Measurements from ENCODE around the gene MMRN2.
A peak's percentile ranks its signal among the peaks of the same experiment; 100 is the strongest.
"Not testable (repeated sequence)": the region's sequence is repeated elsewhere in the genome, so short reads cannot be mapped to it uniquely, and the experiment has no call there.

MMRN2 gene

GRCh38 chr10:86956195-86956847, 1.1 kb downstream of the MMRN2 start:
- no peak for DNase-seq (ENCODE audit: low spot score)

DNA sequence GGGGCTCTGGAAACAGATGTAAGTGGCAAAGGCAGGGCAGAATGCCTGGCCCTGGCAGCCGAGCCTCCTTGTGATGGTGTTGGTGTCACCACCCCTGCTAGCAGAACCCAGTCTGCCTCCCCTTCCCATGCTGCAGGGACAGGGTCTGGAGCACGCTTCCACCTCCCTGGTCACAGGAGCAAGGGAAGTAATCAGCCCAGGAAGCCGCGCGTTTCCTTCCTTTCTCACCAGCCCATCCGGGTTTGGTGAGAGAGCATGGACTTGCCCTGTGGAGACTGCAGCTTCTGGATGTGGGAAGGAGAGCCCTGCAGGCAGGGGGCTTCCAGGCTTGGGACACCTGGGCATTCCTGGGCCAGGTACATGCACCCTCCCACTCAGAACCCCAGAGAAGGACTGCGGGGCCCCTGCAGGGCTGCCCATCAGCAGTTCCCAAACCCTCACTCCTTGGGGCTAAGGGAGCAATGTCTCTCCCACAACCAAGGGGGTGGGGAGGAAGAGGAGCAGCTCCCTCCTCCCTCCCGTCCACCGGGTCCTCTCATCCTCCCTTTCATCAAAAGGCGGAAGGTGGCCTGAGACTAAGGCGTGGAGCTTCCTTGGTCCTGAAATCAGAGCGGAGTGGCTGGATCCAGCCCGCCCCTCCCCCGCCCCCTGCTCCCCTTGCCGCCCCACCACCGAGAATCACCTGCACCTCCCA, 1.8 kb downstream of the MMRN2 start:
- no peak for DNase-seq (ENCODE audit: low spot score)

- no peak for DNase-seq (ENCODE audit: low spot score)
These were observed 2.5 kb downstream of the MMRN2 start for GRCh38 chr10:86954681-86955500.

- DNase-seq (ENCODE audit: low spot score): no peak
These were observed 3.4 kb downstream of the MMRN2 start for GRCh38 chr10:86953747-86954680.

GRCh38 chr10:86952697-86953096, 4.7 kb downstream of the MMRN2 start:
- not testable (repeated sequence) for DNase-seq (ENCODE audit: low spot score)

DNA sequence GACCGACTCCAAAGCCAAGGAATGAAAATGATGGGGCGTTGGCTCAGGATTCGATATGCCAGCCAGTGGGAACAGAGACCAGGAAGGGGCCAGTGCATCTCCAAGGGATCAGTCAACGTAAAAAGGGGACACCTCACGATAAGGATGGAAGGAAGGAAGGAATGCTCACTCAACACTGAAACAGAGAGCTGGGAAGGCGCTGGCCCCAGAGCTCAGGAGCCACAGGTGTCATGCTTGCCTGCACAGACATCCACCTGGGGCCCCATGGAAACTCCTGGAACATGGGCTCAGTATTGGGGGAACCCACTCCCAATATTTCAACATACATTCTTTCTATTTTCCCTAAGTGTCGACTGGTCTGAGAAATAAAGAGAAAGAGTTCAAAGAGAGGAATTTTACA, 5.3 kb downstream of the MMRN2 start:
- no peak for DNase-seq (ENCODE audit: low spot score)

DNA sequence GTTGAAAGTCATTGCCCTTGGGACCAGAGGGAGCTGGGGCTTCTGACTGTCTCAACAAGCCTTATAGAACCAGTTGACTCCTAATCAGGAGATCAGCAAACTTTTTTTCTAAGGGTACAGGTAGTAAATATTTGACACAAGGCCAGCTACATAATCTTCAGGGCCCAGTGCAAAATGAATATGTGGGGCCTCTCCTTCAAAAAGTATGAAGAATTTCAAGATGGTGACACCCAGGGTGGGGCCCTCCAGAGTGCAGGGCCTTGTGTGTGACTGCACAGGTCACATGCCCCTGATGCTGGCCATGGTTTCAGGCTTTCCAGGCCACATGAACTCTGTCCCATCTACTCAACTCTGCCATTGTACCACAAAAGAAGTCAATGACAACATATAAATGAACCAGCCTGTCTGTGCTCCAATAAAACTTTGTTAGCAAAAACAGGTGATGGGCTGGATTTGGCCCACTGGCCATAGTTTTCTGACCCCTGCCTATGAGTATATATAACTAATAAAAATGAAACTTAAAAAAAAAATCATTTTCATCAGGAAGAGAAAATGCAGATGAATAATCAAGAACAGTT, 6.1 kb downstream of the MMRN2 start:
- DNase-seq (ENCODE audit: low spot score): no peak

GRCh38 chr10:86950349-86950748, 7.1 kb downstream of the MMRN2 start:
- DNase-seq (ENCODE audit: low spot score): peak; percentile 48

DNA sequence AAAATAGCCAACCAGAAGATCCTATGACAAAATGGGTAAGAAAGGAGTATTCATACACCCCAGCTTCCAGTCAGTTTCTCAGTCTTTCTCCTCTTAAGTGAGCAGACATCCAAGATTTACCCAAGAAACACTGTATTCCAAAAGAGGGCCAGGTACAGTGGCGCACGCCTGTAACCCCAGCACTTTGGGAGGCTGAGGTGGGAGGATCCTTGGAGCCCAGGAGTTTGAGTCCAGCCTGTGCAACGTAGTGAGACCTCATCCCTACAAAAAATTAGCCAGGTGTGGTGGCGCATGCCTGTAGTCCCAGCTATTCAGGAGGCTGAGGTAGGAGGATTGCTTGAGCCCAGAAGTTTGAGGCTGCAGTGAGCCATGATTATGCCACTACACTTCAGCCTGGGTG, 9.6 kb downstream of the MMRN2 start:
- not testable (repeated sequence) for DNase-seq (ENCODE audit: low spot score)

GRCh38 chr10:86946213-86947155, 10.9 kb downstream of the MMRN2 start:
- DNase-seq (ENCODE audit: low spot score): no peak

DNA sequence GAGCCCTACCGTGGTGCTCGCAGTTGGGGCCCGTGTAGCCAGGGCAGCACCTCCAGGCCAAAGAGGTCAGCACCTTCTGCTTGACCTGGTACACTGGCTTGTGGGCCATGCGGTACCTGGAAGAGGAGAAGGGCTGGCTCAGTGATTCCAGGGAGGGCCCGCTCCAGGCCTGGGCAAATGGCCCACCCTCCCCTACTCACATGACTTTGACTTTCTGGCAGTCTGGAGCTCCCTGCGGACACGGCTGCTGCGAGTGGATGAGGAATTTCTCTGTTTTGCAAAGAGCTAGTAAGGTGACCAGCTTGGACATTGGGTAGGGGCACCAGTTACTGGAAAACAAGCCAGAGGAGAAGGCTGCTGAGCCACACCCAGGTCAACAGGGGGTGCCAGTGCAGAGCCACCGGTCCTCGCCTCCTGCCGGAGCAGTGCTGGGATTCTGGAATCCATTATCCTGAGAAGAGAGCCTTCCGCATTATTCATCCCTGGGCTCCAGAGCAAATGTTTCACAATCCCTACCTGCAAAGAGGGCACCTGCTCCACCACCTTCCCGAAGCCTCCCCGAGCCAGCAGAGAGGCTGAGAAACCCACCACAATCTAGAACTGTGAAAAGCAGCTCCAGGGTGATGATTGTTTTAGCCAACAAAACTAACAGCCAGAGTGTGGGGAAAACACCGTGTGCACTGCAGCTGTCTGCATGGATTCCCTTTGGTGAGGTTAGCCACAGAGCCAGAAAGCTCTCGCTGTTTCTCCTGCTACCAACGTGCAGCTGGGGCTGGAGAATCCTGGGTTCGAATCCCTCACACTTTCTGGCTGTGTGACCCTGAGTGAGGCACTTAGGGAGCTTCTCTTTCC, 11.8 kb downstream of the MMRN2 start:
- no peak for DNase-seq (ENCODE audit: low spot score)

DNA sequence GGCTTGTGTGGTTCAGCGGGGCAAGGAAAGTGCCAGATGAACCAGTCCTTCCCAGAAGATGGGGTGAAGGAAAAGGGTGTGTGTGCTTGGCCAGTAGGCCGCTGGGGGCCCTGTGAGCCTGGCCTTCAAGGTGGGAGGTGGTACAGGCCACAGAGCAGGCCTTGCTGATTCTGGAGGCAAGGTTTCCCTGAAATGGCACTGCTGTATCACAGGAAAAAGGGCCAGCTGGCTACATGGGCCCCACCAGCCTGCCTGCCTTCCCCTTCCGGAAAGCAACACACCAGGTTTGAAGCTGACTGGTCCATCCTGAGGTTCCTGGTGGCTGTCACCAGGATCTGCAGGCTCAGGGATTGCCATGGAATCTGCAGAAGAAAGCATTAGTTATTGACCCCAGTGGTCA, 12.5 kb downstream of the MMRN2 start:
- no peak for DNase-seq (ENCODE audit: low spot score)

- no peak for DNase-seq (ENCODE audit: low spot score)
These were observed 12.9 kb downstream of the MMRN2 start for GRCh38 chr10:86944471-86944870.

- DNase-seq (ENCODE audit: low spot score): no peak
These were observed 13.4 kb downstream of the MMRN2 start for GRCh38 chr10:86944031-86944419.

DNA sequence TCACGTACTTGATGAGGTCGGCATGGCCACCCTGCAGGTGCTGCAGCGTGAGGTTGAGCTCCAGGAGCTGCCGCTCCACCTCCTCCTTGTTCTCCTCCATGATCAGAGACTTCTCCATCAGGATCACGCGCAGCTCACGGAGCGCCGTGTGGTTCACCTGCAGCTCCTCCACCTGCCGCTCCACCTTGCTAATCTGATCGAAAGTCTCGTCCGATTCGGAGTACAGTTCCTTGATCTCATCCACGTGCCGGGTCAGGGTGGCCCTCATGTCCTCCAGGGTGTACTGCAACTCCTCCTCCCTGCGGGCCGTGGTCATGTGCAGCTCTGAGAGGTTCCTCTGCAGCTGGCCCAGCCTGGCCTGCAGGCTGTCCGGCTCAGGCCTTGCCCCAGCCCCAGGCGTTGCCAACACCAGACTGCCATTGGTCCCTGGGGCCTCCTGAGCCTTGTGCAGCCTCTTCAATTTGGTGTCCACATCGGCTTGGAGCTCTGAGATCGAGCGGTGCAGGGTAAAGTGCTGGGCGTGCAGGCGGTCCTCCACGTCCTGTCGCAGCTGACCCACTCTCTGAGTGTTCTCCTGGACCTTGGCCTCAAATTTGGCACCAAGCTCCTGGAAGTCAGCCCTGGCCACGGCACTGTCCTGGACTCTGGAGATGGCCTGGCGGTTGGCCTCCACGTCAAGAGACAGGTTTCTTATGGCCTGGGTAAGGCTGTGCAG, 13.9 kb downstream of the MMRN2 start:
- DNase-seq (ENCODE audit: low spot score): no peak

DNA sequence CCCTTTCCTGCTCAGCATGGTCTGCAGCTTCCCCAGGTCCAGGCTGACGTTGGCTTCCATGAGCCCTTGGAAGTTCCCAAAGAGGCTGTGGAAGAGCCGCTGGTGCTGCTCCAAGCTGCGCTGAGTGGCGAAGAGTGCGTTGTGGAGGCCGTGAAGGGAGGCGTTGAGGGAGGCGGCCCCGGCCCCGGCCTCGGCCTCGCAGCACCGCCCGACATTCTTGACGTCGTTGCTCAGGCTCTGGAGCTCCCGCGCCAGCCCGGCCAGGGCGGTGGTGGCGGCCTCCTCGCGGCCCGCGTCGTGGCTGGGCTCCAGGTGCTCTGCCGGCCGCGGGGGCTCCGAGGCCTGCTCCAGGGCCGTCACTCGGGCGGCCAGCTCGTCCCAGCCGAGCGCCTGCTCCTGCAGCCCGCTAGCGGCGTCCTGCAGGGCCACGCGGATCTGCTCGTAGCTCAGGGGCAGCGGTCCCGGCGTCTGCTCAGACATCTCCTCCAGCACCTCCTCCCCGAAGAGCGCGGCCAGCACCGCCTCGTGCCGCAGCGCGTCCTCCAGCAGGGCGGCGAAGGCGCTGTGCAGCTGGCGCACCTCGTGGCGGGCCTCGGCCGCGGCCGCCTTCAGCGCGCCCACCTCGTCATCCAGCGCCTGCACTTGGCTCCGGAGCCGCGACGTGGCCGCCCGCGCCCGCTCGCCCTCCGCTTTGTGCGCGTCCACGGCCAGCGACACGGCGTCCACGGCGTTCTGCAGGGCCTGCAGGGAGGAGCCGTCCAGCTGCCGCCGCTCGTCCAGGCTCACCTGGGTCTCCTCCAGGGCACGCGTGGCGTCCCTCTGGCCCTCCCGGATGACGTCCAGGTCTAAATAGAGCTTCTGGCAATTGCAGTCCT, 14.7 kb downstream of the MMRN2 start:
- DNase-seq (ENCODE audit: low spot score): no peak

- DNase-seq (ENCODE audit: low spot score): no peak
These were observed 15.4 kb downstream of the MMRN2 start for GRCh38 chr10:86941991-86942421.

DNA sequence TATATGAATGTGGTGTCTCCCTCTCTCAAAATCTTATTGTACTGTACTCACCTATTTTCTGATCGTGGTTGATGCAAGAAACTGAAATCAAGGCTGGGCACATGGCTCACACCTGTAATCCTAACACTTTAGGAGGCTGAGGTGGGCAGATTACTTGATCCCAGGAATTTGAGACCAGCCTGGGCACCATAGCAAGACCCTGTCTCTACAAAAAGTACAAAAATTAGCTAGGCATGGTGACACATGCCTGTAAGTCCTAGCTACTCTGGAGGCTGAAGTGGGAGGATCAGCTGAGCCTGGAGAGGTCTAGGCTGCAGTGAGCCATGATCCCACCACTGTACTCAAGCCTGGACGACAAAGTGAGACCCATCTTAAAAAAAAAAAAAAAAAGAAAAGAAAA, 16.0 kb downstream of the MMRN2 start:
- DNase-seq (ENCODE audit: low spot score): no peak

Measured in CD4-positive, alpha-beta T cell treated with Interleukin-6 at 100 ng/mL for 8 hours (primary cell).